ENCODE results near the gene SLC41A3. TPM values are rescaled to one million over a fixed set of nuclear protein-coding genes. Genes with fewer than 3 reads are reported as not detected.

SLC41A3 gene
- total and polyA plus RNA-seq, 2 donors (not counting 1 experiment from before 2014, with no cell fraction given) = 49.4 to 52.8 TPM

GRCh38 chr3:126026761-126027160, 57.2 kb downstream of the SLC41A3 start:
- Histone ChIP-seq H3K9me3 (ENCODE audit: control insufficient read depth, insufficient read depth, low read depth, low read length) (no peaks in the 10 kb centered on the region), H3K36me3 (ENCODE audit: control insufficient read depth, insufficient read depth, low read length) (no peaks in the 10 kb centered on the region), H3K4me3 (replicated peaks in 1 of 4; ENCODE audit: control extremely low read depth in 1 of 4, insufficient read depth in 1 of 4, low read depth in 3 of 4, low read length in 4 of 4) (no peak overlapping the region), H3K9ac (ENCODE audit: insufficient read depth, low read length) (no peak overlapping the region), H3K27ac (ENCODE audit: insufficient read depth, low read length) (no peak overlapping the region), H3K79me2 (ENCODE audit: control insufficient read depth, insufficient read depth, low read length) (no peaks in the 10 kb centered on the region), H2AFZ (ENCODE audit: low read length) (no peak overlapping the region), H3K4me1 (ENCODE audit: control insufficient read depth, extremely low read depth, insufficient read depth, low read length) (no peaks in the 10 kb centered on the region), H3K4me2 (ENCODE audit: extremely low read depth, insufficient read depth, low read length) (no peak overlapping the region), H3K27me3 (ENCODE audit: control insufficient read depth, insufficient read depth, low read length) (no peaks in the 10 kb centered on the region), H4K20me1 (ENCODE audit: control insufficient read depth, extremely low read depth, insufficient read depth, low read length) (no peaks in the 10 kb centered on the region)
- no peak for DNase-seq (ENCODE audit: low read depth in 2 of 2)
- TF ChIP-seq, protein P1, sequence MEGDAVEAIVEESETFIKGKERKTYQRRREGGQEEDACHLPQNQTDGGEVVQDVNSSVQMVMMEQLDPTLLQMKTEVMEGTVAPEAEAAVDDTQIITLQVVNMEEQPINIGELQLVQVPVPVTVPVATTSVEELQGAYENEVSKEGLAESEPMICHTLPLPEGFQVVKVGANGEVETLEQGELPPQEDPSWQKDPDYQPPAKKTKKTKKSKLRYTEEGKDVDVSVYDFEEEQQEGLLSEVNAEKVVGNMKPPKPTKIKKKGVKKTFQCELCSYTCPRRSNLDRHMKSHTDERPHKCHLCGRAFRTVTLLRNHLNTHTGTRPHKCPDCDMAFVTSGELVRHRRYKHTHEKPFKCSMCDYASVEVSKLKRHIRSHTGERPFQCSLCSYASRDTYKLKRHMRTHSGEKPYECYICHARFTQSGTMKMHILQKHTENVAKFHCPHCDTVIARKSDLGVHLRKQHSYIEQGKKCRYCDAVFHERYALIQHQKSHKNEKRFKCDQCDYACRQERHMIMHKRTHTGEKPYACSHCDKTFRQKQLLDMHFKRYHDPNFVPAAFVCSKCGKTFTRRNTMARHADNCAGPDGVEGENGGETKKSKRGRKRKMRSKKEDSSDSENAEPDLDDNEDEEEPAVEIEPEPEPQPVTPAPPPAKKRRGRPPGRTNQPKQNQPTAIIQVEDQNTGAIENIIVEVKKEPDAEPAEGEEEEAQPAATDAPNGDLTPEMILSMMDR (conservative IDR thresholded peaks at IDR 0.05 in 1 of 2, IDR thresholded peaks at IDR 0.05 in 1 of 2; ENCODE audit: low read depth in 1 of 2, low read length in 2 of 2) = no peak
- no peak for TF ChIP-seq EZH2 (IDR thresholded peaks at IDR 0.05; ENCODE audit: low read length, missing control alignments)

- Histone ChIP-seq H3K36me3 (ENCODE audit: control insufficient read depth, insufficient read depth, low read length) (no peaks in the 10 kb centered on the region), H3K9me3 (ENCODE audit: control insufficient read depth, insufficient read depth, low read depth, low read length) (no peaks in the 10 kb centered on the region), H3K4me3 (replicated peaks in 1 of 4; ENCODE audit: control extremely low read depth in 1 of 4, insufficient read depth in 1 of 4, low read depth in 3 of 4, low read length in 4 of 4) (no peak overlapping the region), H3K9ac (ENCODE audit: insufficient read depth, low read length) (no peak overlapping the region), H2AFZ (ENCODE audit: low read length) (no peak overlapping the region), H3K79me2 (ENCODE audit: control insufficient read depth, insufficient read depth, low read length) (no peaks in the 10 kb centered on the region), H3K4me2 (ENCODE audit: extremely low read depth, insufficient read depth, low read length) (no peak overlapping the region), H3K27ac (ENCODE audit: insufficient read depth, low read length) (no peak overlapping the region), H3K27me3 (ENCODE audit: control insufficient read depth, insufficient read depth, low read length) (no peaks in the 10 kb centered on the region), H3K4me1 (ENCODE audit: control insufficient read depth, extremely low read depth, insufficient read depth, low read length) (no peaks in the 10 kb centered on the region), H4K20me1 (ENCODE audit: control insufficient read depth, extremely low read depth, insufficient read depth, low read length) (no peaks in the 10 kb centered on the region)
- no peak for DNase-seq (ENCODE audit: low read depth in 2 of 2)
- TF ChIP-seq, protein P1 (conservative IDR thresholded peaks at IDR 0.05 in 1 of 2, IDR thresholded peaks at IDR 0.05 in 1 of 2; ENCODE audit: low read depth in 1 of 2, low read length in 2 of 2) = no peak
- TF ChIP-seq EZH2 (IDR thresholded peaks at IDR 0.05; ENCODE audit: low read length, missing control alignments) = no peak
These were observed 57.6 kb downstream of the SLC41A3 start for GRCh38 chr3:126026277-126026751.

GRCh38 chr3:126025862-126026261, 58.1 kb downstream of the SLC41A3 start:
- DNase-seq (ENCODE audit: low read depth in 2 of 2) = no peak
- H3K4me1 ChIP-seq (ENCODE audit: control insufficient read depth, extremely low read depth, insufficient read depth, low read length) = no peaks in the 10 kb centered on the region
- no peaks in the 10 kb centered on the region for H3K9me3 ChIP-seq (ENCODE audit: control insufficient read depth, insufficient read depth, low read depth, low read length)
- H3K4me2 ChIP-seq (ENCODE audit: extremely low read depth, insufficient read depth, low read length) = no peak overlapping the region
- H3K27me3 ChIP-seq (ENCODE audit: control insufficient read depth, insufficient read depth, low read length) = no peaks in the 10 kb centered on the region
- H4K20me1 ChIP-seq (ENCODE audit: control insufficient read depth, extremely low read depth, insufficient read depth, low read length) = no peaks in the 10 kb centered on the region
- no peak overlapping the region for H3K9ac ChIP-seq (ENCODE audit: insufficient read depth, low read length)
- H3K4me3 ChIP-seq (replicated peaks in 1 of 4; ENCODE audit: control extremely low read depth in 1 of 4, insufficient read depth in 1 of 4, low read depth in 3 of 4, low read length in 4 of 4) = no peak overlapping the region
- no peak overlapping the region for H3K27ac ChIP-seq (ENCODE audit: insufficient read depth, low read length)
- H3K36me3 ChIP-seq (ENCODE audit: control insufficient read depth, insufficient read depth, low read length) = no peaks in the 10 kb centered on the region
- TF ChIP-seq, protein P1 (conservative IDR thresholded peaks at IDR 0.05 in 1 of 2, IDR thresholded peaks at IDR 0.05 in 1 of 2; ENCODE audit: low read depth in 1 of 2, low read length in 2 of 2) = no peak
- TF ChIP-seq EZH2 (IDR thresholded peaks at IDR 0.05; ENCODE audit: low read length, missing control alignments) = no peak
- no peak overlapping the region for H2AFZ ChIP-seq (ENCODE audit: low read length)
- no peaks in the 10 kb centered on the region for H3K79me2 ChIP-seq (ENCODE audit: control insufficient read depth, insufficient read depth, low read length)
